Measurements from ENCODE around the gene CNNM4. TPM values are rescaled to one million over a fixed set of nuclear protein-coding genes. Genes with fewer than 3 reads are reported as not detected.

The CNNM4 gene
- total and polyA plus RNA-seq, 4 donors, result 0.82 to 2.3 (median 2.1) TPM

DNA sequence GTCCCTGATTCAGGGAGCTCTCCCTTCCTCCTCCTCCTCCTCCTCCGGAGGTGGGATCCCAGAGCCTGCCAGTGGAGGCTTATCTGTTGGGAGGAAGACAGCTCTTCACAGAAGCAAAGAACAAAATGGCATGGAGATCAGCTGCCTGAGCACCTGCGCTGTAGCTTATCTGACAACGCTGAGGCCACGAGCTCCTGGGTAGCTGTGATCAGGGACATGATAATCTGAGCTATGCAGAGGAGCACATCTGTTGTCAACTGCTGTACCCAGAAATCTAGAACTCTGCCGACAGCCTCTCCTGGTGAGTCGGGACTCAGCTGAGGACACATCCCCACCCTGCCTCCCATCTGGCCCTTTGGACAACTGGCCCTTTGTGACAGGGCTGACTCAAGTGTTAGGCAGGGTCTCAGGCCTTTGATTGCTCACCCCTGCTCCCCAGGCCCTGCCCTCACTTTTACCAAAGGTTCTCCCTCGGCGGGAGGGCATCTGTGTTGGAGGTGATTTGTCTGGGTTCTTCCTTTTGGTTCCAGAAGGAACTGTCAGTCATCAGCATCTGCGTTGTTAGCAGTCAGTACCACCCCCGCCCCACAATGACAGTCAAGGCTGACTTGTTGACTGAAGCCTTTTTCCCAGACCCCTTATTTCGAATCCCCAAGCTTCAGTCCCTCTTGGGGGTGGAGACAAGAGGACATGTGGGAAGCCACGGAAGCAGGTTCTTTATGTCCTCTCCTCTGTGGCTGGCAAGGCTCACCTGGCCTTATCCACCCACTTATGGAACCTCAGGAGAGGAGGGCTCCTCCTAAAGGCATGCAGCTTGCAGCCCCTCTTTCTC lies 49.5 kb downstream of the CNNM4 start:
- Histone ChIP-seq H3K27ac (ENCODE audit: low read depth in 1 of 2, low read length in 2 of 2) (no peak overlapping the region), H3K9ac (ENCODE audit: low read depth in 1 of 2, low read length in 2 of 2) (no peak overlapping the region), H3K4me3 (ENCODE audit: low read depth in 1 of 3, low read length in 3 of 3) (no peak overlapping the region), H3K27me3 (ENCODE audit: control insufficient read depth in 4 of 4, insufficient read depth in 4 of 4, low read length in 3 of 4) (no peaks in the 10 kb centered on the region), H3K4me1 (ENCODE audit: control insufficient read depth in 4 of 4, insufficient read depth in 4 of 4, low read length in 3 of 4) (peaks cover 1 to 10% (median 4%) of the 10 kb centered on the region in 4 donors), H3K9me3 (ENCODE audit: control insufficient read depth in 4 of 4, low read length in 3 of 4) (no peaks in the 10 kb centered on the region), H3K36me3 (ENCODE audit: control insufficient read depth in 4 of 4, insufficient read depth in 3 of 4, low read depth in 1 of 4, low read length in 3 of 4) (no peaks in the 10 kb centered on the region)
- TF ChIP-seq YY1 (IDR thresholded peaks at IDR 0.05) (no peak), FOXA2 (IDR thresholded peaks at IDR 0.05) (no peak), HNF4G (IDR thresholded peaks at IDR 0.05) (no peak), JUND (IDR thresholded peaks at IDR 0.05) (no peak)
- no peak for DNase-seq (ENCODE audit: low spot score)
- 89% methylated on average over 12 of the region's 12 CpGs for WGBS

DNA sequence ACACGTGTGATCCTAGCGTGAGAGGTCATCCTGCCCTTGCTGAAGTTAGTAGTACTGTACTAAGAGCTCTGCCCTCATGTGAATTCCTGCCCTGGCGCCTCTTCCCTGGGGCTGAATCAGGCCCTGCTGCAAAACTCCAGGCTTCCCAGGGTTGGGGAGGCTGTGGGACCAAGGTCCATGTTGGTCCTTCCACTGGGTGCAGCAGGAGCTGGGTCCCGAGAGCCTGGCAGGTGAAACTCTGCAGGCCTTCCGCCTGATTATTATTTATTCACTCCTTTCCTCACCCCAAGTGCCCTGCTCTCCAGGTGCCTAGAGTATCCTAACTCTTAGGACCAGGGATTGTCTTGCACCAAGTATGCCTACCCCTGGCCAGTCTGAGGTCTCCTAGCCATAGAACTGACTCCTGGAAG lies 50.1 kb downstream of the CNNM4 start:
- no peak overlapping the region for H3K27ac ChIP-seq (ENCODE audit: low read depth in 1 of 2, low read length in 2 of 2)

DNA sequence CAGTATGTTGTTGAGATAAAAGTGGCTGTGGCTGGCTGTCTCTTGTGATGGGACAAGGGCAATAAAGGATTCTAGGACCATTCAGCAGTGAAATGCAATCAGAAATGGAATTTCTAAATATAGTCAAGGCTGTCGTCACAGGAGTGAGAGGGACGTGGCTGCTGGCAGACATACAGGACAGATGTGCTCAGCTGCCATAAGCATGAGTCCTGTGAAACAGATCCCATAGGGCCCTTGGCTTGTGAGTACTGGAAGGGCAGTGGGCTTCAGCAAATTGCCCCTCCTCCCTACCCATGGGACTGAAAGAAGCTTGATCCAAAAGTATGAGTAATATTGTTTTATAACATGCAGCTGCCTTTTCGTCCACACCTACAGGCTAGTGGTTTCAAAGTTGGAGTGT lies 51.2 kb downstream of the CNNM4 start:
- Histone ChIP-seq H3K9ac (ENCODE audit: low read depth in 1 of 2, low read length in 2 of 2) (no peak overlapping the region), H3K9me3 (ENCODE audit: control insufficient read depth in 4 of 4, low read length in 3 of 4) (no peaks in the 10 kb centered on the region), H3K4me1 (ENCODE audit: control insufficient read depth in 4 of 4, insufficient read depth in 4 of 4, low read length in 3 of 4) (peaks cover 1 to 16% (median 8%) of the 10 kb centered on the region in 4 donors), H3K27me3 (ENCODE audit: control insufficient read depth in 4 of 4, insufficient read depth in 4 of 4, low read length in 3 of 4) (no peaks in the 10 kb centered on the region), H3K36me3 (ENCODE audit: control insufficient read depth in 4 of 4, insufficient read depth in 3 of 4, low read depth in 1 of 4, low read length in 3 of 4) (no peaks in the 10 kb centered on the region), H3K27ac (ENCODE audit: low read depth in 1 of 2, low read length in 2 of 2) (no peak overlapping the region), H3K4me3 (ENCODE audit: low read depth in 1 of 3, low read length in 3 of 3) (no peak overlapping the region)
- DNase-seq (ENCODE audit: low spot score), result no peak
- WGBS, result 66% methylated on average over 3 of the region's 3 CpGs
- TF ChIP-seq SP1 (IDR thresholded peaks at IDR 0.05) (no peak), EGR1 (IDR thresholded peaks at IDR 0.05; ENCODE audit: low read depth in 2 of 2) (no peak), RXRA (IDR thresholded peaks at IDR 0.05) (no peak), YY1 (IDR thresholded peaks at IDR 0.05) (no peak), JUND (IDR thresholded peaks at IDR 0.05) (no peak), GABPA (IDR thresholded peaks at IDR 0.05 in 1 of 2, conservative IDR thresholded peaks at IDR 0.05 in 1 of 2) (no peak)
- TF ChIP-seq, protein P1, sequence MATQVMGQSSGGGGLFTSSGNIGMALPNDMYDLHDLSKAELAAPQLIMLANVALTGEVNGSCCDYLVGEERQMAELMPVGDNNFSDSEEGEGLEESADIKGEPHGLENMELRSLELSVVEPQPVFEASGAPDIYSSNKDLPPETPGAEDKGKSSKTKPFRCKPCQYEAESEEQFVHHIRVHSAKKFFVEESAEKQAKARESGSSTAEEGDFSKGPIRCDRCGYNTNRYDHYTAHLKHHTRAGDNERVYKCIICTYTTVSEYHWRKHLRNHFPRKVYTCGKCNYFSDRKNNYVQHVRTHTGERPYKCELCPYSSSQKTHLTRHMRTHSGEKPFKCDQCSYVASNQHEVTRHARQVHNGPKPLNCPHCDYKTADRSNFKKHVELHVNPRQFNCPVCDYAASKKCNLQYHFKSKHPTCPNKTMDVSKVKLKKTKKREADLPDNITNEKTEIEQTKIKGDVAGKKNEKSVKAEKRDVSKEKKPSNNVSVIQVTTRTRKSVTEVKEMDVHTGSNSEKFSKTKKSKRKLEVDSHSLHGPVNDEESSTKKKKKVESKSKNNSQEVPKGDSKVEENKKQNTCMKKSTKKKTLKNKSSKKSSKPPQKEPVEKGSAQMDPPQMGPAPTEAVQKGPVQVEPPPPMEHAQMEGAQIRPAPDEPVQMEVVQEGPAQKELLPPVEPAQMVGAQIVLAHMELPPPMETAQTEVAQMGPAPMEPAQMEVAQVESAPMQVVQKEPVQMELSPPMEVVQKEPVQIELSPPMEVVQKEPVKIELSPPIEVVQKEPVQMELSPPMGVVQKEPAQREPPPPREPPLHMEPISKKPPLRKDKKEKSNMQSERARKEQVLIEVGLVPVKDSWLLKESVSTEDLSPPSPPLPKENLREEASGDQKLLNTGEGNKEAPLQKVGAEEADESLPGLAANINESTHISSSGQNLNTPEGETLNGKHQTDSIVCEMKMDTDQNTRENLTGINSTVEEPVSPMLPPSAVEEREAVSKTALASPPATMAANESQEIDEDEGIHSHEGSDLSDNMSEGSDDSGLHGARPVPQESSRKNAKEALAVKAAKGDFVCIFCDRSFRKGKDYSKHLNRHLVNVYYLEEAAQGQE (IDR thresholded peaks at IDR 0.05), result no peak
- TF ChIP-seq, protein P2, sequence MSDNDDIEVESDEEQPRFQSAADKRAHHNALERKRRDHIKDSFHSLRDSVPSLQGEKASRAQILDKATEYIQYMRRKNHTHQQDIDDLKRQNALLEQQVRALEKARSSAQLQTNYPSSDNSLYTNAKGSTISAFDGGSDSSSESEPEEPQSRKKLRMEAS (IDR thresholded peaks at IDR 0.05), result no peak
- TF ChIP-seq, protein P3, sequence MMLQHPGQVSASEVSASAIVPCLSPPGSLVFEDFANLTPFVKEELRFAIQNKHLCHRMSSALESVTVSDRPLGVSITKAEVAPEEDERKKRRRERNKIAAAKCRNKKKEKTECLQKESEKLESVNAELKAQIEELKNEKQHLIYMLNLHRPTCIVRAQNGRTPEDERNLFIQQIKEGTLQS (IDR thresholded peaks at IDR 0.05), result no peak
- TF ChIP-seq, protein P4, sequence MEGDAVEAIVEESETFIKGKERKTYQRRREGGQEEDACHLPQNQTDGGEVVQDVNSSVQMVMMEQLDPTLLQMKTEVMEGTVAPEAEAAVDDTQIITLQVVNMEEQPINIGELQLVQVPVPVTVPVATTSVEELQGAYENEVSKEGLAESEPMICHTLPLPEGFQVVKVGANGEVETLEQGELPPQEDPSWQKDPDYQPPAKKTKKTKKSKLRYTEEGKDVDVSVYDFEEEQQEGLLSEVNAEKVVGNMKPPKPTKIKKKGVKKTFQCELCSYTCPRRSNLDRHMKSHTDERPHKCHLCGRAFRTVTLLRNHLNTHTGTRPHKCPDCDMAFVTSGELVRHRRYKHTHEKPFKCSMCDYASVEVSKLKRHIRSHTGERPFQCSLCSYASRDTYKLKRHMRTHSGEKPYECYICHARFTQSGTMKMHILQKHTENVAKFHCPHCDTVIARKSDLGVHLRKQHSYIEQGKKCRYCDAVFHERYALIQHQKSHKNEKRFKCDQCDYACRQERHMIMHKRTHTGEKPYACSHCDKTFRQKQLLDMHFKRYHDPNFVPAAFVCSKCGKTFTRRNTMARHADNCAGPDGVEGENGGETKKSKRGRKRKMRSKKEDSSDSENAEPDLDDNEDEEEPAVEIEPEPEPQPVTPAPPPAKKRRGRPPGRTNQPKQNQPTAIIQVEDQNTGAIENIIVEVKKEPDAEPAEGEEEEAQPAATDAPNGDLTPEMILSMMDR (IDR thresholded peaks at IDR 0.05; ENCODE audit: low read depth, low read length, missing input control), result no peak

More for the DNA sequence above, 50.1 kb downstream of the CNNM4 start:
- Histone ChIP-seq H3K4me1 (ENCODE audit: control insufficient read depth in 4 of 4, insufficient read depth in 4 of 4, low read length in 3 of 4) (peaks cover 1 to 15% (median 8%) of the 10 kb centered on the region in 4 donors), H3K9me3 (ENCODE audit: control insufficient read depth in 4 of 4, low read length in 3 of 4) (no peaks in the 10 kb centered on the region), H3K4me3 (ENCODE audit: low read depth in 1 of 3, low read length in 3 of 3) (no peak overlapping the region), H3K9ac (ENCODE audit: low read depth in 1 of 2, low read length in 2 of 2) (no peak overlapping the region), H3K27me3 (ENCODE audit: control insufficient read depth in 4 of 4, insufficient read depth in 4 of 4, low read length in 3 of 4) (no peaks in the 10 kb centered on the region), H3K36me3 (ENCODE audit: control insufficient read depth in 4 of 4, insufficient read depth in 3 of 4, low read depth in 1 of 4, low read length in 3 of 4) (no peaks in the 10 kb centered on the region)
- TF ChIP-seq, protein P3 (IDR thresholded peaks at IDR 0.05), result no peak
- no peak for TF ChIP-seq EGR1 (IDR thresholded peaks at IDR 0.05; ENCODE audit: low read depth in 2 of 2)
- peak; percentile 25 for TF ChIP-seq HNF4G (IDR thresholded peaks at IDR 0.05)
- no peak for TF ChIP-seq JUND (IDR thresholded peaks at IDR 0.05)
- TF ChIP-seq, protein P5, sequence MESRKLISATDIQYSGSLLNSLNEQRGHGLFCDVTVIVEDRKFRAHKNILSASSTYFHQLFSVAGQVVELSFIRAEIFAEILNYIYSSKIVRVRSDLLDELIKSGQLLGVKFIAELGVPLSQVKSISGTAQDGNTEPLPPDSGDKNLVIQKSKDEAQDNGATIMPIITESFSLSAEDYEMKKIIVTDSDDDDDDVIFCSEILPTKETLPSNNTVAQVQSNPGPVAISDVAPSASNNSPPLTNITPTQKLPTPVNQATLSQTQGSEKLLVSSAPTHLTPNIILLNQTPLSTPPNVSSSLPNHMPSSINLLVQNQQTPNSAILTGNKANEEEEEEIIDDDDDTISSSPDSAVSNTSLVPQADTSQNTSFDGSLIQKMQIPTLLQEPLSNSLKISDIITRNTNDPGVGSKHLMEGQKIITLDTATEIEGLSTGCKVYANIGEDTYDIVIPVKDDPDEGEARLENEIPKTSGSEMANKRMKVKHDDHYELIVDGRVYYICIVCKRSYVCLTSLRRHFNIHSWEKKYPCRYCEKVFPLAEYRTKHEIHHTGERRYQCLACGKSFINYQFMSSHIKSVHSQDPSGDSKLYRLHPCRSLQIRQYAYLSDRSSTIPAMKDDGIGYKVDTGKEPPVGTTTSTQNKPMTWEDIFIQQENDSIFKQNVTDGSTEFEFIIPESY (IDR thresholded peaks at IDR 0.05), result no peak
- no peak for TF ChIP-seq RAD21 (IDR thresholded peaks at IDR 0.05)
- peak in 1 of 2 donors; percentile 38 for TF ChIP-seq HNF4A (conservative IDR thresholded peaks at IDR 0.05)
- 78% methylated on average over 5 of the region's 5 CpGs for WGBS
- no peak for DNase-seq (ENCODE audit: low spot score)
